HFFc6 (cell line): Measurements from ENCODE around the gene MAPK12. TPM values are rescaled to one million over a fixed set of nuclear protein-coding genes. Genes with fewer than 3 reads are reported as not detected.
A peak's percentile ranks its signal among the peaks of the same experiment; 100 is the strongest.

Experiments
- DNase-seq: peaks from one replicate; pipeline ENCODE4 v3.0.0-alpha.2; 2018
- H3K27ac Mint-ChIP-seq: 2 replicates; pipeline ENCODE4 v1.8.0; 2020; ENCODE audit warnings: mild to moderate bottlenecking, mixed read lengths
- H3K27me3 Mint-ChIP-seq: 2 replicates; pipeline ENCODE4 v1.8.0; 2021; ENCODE audit warnings: mild to moderate bottlenecking, moderate library complexity, mixed read lengths; ENCODE audit not compliant: insufficient read depth
- H3K36me3 Mint-ChIP-seq: 2 replicates; pipeline ENCODE4 v1.8.0; 2021; ENCODE audit warnings: low read depth, mixed read lengths
- H3K4me1 Mint-ChIP-seq: 2 replicates; pipeline ENCODE4 v1.8.0; 2020; ENCODE audit warnings: low read depth, mixed read lengths
- H3K4me3 Mint-ChIP-seq: 2 replicates; pipeline ENCODE4 v1.8.0; 2020; ENCODE audit warnings: mild to moderate bottlenecking, moderate library complexity, mixed read lengths
- H3K9me3 Mint-ChIP-seq: 2 replicates; pipeline ENCODE4 v1.8.0; 2020; ENCODE audit warnings: mild to moderate bottlenecking, mixed read lengths
- total RNA-seq, 6 experiments: library from RNA; stranded (reverse); fragmentation: NEBNext Ultra II Directional; extraction: Animal tissue kit (Norgen Biotek cat#: 25700); gene quantifications; 2 replicates in 1 of 6; 3 replicates in 5 of 6; pipeline ENCODE4 v1.2.3, GENCODE V29; 2021
- TF ChIP-seq, protein P1 (sequence below): fragments of 200-600 bp; sonication (generic); IDR thresholded peaks from 2 replicates; pipeline ENCODE4 v1.5.0; 2021; ENCODE audit warnings: antibody characterized with exemption, mild to moderate bottlenecking

MAPK12 gene
- total RNA-seq, 6 experiments from 2014 or later = 31.4 to 39.5 (median 34.1) TPM

DNA sequence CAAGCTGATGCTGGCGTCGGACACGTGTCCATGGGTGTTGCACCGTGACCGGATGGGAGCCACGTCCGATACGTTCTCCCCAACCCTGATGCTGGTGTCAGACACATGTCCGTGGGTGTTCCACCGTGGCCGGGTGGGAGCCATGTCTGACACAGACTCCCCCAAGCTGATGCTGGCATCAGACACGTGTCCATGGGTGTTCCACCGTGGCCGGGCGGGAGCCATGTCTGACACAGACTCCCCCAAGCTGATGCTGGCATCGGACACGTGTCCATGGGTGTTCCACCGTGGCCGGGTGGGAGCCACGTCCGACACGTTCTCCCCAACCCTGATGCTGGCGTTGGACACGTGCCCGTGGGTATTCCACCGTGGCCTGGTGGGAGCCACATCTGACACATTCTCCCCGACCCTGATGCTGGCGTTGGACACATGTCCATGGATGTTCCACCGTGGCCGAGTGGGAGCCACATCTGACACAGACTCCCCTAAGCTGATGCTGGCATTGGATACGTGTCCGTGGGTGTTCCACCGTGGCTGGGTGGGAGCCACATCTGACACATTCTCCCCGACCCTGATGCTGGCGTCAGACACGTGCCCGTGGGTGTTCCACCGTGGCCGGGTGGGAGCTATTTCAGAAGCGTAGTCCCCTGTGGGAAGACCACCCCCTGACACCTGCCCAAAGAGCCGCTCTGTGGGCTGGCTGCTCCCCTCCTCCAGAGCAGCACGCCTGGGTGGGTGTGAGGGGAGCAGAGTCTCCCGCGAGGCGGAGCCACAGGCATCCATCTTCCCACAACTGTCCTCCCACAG is 40.7 kb downstream of the MAPK12 start:
- peaks cover 2% of the 10 kb centered on the region for H3K27me3 Mint-ChIP-seq
- H3K9me3 Mint-ChIP-seq = no peaks in the 10 kb centered on the region
- TF ChIP-seq, protein P1, sequence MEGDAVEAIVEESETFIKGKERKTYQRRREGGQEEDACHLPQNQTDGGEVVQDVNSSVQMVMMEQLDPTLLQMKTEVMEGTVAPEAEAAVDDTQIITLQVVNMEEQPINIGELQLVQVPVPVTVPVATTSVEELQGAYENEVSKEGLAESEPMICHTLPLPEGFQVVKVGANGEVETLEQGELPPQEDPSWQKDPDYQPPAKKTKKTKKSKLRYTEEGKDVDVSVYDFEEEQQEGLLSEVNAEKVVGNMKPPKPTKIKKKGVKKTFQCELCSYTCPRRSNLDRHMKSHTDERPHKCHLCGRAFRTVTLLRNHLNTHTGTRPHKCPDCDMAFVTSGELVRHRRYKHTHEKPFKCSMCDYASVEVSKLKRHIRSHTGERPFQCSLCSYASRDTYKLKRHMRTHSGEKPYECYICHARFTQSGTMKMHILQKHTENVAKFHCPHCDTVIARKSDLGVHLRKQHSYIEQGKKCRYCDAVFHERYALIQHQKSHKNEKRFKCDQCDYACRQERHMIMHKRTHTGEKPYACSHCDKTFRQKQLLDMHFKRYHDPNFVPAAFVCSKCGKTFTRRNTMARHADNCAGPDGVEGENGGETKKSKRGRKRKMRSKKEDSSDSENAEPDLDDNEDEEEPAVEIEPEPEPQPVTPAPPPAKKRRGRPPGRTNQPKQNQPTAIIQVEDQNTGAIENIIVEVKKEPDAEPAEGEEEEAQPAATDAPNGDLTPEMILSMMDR = no peak
- H3K27ac Mint-ChIP-seq = no peak overlapping the region
- H3K4me3 Mint-ChIP-seq = no peak overlapping the region
- H3K36me3 Mint-ChIP-seq = peaks cover 7% of the 10 kb centered on the region
- H3K4me1 Mint-ChIP-seq = no peaks in the 10 kb centered on the region
- no peak for DNase-seq

DNA sequence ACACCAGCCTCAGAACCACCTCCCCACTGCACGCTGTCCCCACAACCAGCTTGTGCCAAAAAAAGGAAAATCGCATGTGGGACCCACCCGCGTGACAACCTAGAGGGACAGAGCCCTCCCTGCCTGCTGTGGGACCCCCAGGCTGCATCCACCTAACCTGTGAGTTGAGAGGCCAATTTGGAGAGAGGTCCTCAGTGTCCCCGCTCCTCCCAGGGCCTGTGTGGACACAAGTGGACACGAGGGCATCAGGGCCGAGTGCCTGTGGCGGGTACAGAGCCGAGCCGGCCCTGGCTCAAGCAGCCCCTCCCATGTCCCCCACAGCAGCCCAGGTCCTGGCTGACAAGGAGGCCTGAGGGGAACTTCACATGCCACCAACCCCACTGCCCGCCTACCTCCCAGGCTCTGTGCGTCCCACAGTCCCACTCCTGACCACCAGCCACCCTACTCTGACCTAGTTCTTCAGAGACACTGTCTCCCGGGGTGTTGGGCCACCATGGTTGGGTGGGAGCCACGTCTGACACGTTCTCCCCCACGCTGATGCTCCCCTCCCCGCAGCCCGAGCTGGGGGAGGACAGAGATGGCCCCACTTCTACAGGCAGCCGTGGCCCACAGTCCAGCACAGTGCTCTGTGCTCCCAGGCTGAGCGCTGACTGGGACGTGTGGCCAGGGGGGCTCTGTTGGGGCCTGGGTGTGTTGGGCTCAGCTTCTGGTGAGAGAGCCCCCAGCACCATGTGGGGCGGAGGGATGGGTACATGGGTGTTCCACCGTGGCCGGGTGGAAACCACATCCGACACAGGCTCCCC is 41.5 kb downstream of the MAPK12 start:
- no peak for DNase-seq
- H3K36me3 Mint-ChIP-seq = peaks cover 9% of the 10 kb centered on the region
- H3K27ac Mint-ChIP-seq = no peak overlapping the region; the same call in 1 of the 2 replicates
- no peak overlapping the region for H3K4me3 Mint-ChIP-seq
- H3K9me3 Mint-ChIP-seq = no peaks in the 10 kb centered on the region
- TF ChIP-seq, protein P1 = no peak
- peaks cover 2% of the 10 kb centered on the region for H3K27me3 Mint-ChIP-seq
- H3K4me1 Mint-ChIP-seq = no peaks in the 10 kb centered on the region

DNA sequence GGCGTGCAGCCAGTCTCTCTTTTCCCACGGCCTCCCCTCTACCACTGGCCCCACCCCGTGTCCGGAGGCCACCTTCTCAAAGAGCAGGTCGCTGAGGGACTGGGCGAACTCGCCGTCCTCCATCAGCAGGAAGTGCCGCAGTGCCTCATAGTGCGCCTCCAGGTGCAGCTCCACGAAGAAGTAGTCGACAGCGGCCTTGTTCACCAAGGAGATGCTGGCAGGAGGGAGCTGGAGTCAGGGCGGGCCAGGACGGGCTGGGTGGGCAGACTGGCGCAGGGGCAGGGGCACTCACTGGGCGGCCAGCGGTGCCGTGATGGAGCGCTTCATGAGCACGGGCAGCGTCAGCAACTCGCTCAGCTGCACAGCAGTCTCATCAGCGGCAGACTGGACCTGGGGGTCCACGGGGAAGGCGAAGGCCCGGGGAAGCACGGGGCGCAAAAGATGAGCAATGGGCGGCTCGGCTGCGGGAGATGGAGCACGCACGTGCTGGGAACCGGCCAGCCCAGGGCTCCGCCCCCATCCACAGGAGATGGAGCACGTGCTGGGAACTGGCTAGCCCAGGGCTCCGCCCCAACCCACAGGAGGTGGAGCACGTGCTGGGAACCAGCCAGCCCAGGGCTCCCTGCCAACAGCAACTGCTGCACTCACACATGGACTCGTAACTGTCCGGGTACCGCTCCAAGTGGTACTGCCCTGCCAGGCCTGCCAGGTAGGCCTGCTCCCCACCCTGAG is 42.3 kb downstream of the MAPK12 start:
- TF ChIP-seq, protein P1 = no peak
- H3K4me3 Mint-ChIP-seq = no peak overlapping the region
- H3K27me3 Mint-ChIP-seq = peaks cover 2% of the 10 kb centered on the region
- H3K4me1 Mint-ChIP-seq = no peaks in the 10 kb centered on the region
- H3K9me3 Mint-ChIP-seq = no peaks in the 10 kb centered on the region
- H3K36me3 Mint-ChIP-seq = peaks cover 13% of the 10 kb centered on the region
- DNase-seq = peak; percentile 40
- H3K27ac Mint-ChIP-seq = no peak overlapping the region; the same call in 1 of the 2 replicates

DNA sequence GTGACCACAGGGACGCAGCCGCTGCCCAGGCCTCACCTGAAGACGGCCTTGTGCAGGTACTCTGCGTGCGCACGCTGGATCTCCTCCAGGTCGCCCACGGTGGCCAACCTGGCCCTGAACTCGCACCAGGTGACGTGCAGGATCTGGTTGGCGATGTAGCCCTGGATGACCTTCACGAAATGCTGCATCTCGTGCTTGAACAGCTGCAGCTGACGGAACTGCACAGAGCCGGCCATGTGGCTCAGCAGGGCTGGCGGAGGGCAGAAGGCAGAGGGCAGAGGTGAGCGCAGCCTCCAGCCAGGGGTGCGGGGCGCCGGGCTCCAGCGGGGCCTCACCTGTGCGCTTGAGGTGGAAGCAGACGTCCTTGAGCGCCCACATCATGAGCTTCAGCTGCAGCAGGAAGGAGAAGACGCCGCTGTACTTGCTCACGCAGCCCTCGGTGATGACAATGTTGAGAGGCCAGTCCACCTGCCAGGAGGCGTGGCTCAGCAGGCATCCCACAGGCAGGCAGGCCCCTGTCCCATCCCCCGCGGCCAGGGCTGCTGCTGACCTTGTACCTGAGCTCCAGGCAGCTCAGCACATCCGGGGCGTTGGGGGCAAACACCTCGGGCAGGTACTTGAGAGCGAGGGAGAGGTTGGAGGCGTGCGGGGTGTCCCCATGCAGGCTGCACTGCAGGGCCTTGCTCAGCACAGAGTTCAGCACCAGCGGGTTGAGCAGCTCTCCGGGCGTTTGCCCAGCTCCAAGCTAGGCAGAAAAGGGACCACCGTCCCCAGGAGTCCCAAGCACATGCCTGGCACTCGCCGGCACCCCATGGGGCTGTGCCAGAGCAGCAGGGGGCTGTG is 43.1 kb downstream of the MAPK12 start:
- no peak overlapping the region for H3K4me3 Mint-ChIP-seq
- H3K27me3 Mint-ChIP-seq = peaks cover 2% of the 10 kb centered on the region
- H3K36me3 Mint-ChIP-seq = peaks cover 20% of the 10 kb centered on the region
- no peak for DNase-seq
- no peak overlapping the region for H3K27ac Mint-ChIP-seq
- H3K9me3 Mint-ChIP-seq = no peaks in the 10 kb centered on the region
- H3K4me1 Mint-ChIP-seq = no peaks in the 10 kb centered on the region
- TF ChIP-seq, protein P1 = no peak
